Activated CD4-positive, CD25-positive, alpha-beta regulatory T cell treated with anti-CD3 and anti-CD28 coated beads, Interleukin-2, amount 50 U/mL, for 24 hours (primary cell): ENCODE measurements around the gene USP31.

ENCODE experiments used
- ATAC-seq, 2 donors: fragments of 150-1000 bp; cut with Tn5 transposase; one replicate each; pipeline ENCODE4 v1.10.0; 2021; ENCODE audit warnings: mild to moderate bottlenecking in 1 of 2, moderate library complexity in 1 of 2

Gene USP31

GRCh38 chr16:23092072-23092800 lies 57.0 kb downstream of the USP31 start:
- ATAC-seq, result no peak

GRCh38 chr16:23089111-23089510 lies 60.1 kb downstream of the USP31 start:
- no peak for ATAC-seq

GRCh38 chr16:23088018-23088417 lies 61.2 kb downstream of the USP31 start:
- no peak for ATAC-seq

- ATAC-seq, result no peak
These were observed 63.3 kb downstream of the USP31 start for GRCh38 chr16:23085949-23086348.

GRCh38 chr16:23082161-23082788 lies 67.0 kb downstream of the USP31 start:
- ATAC-seq, result no peak

- peak; percentile 60 to 66 for ATAC-seq
These were observed 67.6 kb downstream of the USP31 start for GRCh38 chr16:23081675-23082119.

GRCh38 chr16:23080747-23081146 lies 68.5 kb downstream of the USP31 start:
- no peak for ATAC-seq

- ATAC-seq, result no peak
These were observed 68.9 kb downstream of the USP31 start for GRCh38 chr16:23080329-23080728.

- ATAC-seq, result no peak
These were observed 69.5 kb downstream of the USP31 start for GRCh38 chr16:23079675-23080301.

GRCh38 chr16:23074423-23074822 lies 74.8 kb downstream of the USP31 start:
- no peak for ATAC-seq

GRCh38 chr16:23072769-23073549 lies 76.3 kb downstream of the USP31 start:
- no peak for ATAC-seq

GRCh38 chr16:23072084-23072599 lies 77.1 kb downstream of the USP31 start:
- ATAC-seq, result no peak

- ATAC-seq, result no peak
These were observed 77.8 kb downstream of the USP31 start for GRCh38 chr16:23071196-23072083.

- ATAC-seq, result no peak
These were observed 79.4 kb downstream of the USP31 start for GRCh38 chr16:23069844-23070243.

- ATAC-seq, result no peak
These were observed 81.0 kb downstream of the USP31 start for GRCh38 chr16:23068079-23068736.

GRCh38 chr16:23066676-23067075 lies 82.6 kb downstream of the USP31 start:
- ATAC-seq, result no peak

GRCh38 chr16:23064639-23065038 lies 84.6 kb downstream of the USP31 start:
- no peak for ATAC-seq

GRCh38 chr16:23062524-23062923 lies 86.7 kb downstream of the USP31 start:
- ATAC-seq, result no peak

GRCh38 chr16:23061669-23062068 lies 87.6 kb downstream of the USP31 start:
- ATAC-seq, result no peak

- ATAC-seq, result peak in 1 of 2 donors; percentile 53
These were observed 88.6 kb downstream of the USP31 start for GRCh38 chr16:23060458-23061320.
